GM18508 (cell line): ENCODE data around the gene IER3IP1.
"Not testable (repeated sequence)": the region's sequence is repeated elsewhere in the genome, so short reads cannot be mapped to it uniquely, and the experiment has no call there.

Source experiments
- ATAC-seq: cut with Tn5 transposase; IDR thresholded peaks from one replicate; pipeline ENCODE4 v1.9.1; 2021; ENCODE audit warnings: moderate number of reproducible peaks; ENCODE audit not compliant: insufficient read depth, unreplicated experiment

Gene IER3IP1, protein sequence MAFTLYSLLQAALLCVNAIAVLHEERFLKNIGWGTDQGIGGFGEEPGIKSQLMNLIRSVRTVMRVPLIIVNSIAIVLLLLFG

DNA sequence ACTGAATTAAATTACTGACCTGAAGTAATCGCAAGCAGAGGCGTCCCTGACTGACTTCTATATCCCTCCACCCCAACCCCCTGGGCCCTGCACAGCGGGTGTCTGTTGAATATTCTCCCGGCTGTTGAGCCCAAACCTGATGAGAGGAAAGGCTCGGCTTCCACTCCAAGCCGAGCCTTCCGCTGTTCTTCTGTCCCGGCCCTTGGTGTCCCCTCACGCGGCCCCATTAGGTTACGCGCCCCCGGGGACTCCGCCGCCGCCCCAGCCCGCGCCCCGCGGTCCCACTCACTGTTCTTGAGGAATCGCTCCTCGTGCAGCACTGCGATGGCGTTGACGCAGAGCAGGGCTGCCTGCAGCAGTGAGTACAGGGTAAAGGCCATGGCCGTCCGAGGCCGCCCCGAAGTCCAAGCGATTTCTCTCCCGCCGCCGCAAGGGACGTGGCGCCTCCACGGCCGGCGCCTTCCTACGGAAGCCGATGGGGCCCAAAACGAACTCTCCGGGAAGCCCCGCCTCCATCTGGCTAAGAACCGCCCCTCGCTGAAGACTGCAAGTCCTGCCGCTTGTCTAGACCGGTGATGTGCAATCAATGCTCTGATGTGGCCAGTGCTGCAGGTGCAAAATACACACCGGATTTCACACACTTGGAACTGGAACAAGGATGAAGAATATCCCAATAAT is at the start of gene IER3IP1:
Gene IER3IP1 (minus strand): TSS at position 467 of the 678 bp plus-strand sequence. CDS start 87 bp downstream, at position 380.
- ATAC-seq: no peak

DNA sequence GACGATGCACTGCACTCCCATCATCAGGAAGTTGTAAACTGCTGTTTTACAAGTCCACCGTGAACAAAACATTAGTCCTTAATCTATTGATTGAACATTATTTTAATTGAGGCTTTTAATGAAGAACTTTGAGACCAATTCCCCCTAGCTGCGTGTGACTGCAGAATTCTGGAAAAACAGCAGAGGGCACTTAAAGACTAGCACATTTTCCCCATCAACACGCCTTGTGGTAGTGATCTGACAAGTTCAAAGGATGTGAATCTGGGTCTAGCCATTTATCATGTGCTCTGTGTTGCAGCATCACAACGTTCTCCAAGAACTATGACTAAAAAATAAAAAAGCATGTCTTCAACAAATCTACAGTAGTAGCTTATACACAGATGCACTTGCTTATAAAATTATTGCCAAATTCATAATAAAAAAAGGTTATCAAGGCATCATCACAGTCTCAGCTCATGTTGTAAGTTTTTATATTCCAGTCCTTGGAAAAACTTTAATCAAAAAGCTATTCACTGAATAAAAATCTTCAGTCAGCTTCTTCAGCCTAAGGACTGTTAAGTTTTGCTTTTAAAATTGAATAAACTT is 39.5 kb upstream of the IER3IP1 start:
- no peak for ATAC-seq

DNA sequence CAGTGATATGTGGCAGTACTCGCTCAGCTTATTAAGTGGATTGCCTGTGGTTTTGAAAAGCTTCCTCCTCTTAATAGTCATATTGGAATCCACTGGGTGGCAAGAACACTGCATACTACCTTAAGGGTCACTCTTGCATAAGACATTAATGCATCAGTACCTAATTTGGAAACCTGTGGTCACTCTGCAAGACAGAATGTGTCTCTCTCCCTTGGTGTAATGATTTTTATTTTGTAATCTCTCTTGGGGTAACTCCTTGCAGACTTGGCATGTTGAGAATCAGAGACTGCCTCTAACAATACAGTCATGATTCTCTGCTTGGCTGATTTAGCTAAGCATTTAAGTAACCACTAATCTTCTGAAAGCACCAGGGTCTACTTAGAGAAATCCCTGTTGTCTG is 33.0 kb upstream of the IER3IP1 start:
- ATAC-seq: no peak

DNA sequence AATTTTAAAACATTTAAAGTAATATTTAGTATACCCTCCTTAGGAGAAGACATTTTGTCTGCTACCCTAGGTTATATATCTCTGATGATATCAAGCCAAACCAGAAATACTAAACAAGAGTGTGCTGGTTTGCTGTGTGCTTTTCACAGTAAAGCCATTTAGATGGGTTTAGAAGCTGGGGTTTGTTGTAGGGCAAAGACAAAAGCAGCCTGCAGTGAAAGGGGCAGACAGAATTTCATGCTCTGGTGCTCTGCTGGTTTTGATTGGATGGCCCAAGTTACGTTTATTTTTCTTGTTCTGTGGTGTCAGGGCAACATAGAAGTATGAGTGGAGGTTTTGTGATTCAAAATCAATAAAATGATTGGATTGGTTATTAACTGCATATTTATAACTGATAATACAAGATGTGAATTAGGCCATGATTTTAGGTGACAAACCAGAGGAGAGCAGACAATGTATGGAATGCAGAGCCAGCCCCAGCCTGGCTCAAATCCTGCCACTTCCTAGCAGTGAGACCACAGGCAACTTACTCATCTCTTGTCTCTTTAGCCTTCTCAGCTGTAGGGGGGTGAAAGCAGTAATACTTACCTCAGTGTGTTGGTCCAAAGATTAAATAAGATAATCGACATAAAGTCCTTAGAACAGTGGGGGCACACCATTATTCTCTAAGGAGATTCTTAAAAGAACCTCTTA is 30.9 kb upstream of the IER3IP1 start:
- no peak for ATAC-seq

DNA sequence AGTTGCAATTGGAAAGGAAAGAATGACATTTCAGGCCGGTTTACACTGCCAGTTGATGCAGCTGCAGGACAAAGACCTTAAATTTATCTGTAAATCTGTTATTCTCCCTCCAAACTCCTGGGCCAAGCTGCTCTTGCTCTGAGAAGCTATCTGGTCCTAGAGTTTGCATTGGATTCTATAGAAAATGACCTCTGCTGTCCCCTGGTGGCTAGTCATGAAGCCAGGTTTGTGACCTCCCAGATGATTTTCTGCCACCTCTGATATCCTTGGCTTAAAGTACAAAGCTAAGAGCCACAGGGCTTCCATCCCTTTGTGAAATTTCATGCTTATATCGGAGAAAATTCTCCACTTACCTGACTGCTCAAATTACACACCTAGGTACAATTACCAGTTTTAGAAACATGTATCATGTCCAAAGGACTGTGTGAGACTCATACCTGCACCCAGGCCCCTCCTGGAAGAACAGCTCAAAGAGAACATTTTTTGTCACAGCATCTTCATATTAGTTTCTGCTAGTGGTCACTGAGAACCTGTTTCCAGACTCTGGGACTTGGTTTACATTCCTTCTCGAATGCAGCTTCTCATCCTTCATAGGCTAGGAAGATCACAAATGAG is 28.9 kb upstream of the IER3IP1 start:
- no peak for ATAC-seq

DNA sequence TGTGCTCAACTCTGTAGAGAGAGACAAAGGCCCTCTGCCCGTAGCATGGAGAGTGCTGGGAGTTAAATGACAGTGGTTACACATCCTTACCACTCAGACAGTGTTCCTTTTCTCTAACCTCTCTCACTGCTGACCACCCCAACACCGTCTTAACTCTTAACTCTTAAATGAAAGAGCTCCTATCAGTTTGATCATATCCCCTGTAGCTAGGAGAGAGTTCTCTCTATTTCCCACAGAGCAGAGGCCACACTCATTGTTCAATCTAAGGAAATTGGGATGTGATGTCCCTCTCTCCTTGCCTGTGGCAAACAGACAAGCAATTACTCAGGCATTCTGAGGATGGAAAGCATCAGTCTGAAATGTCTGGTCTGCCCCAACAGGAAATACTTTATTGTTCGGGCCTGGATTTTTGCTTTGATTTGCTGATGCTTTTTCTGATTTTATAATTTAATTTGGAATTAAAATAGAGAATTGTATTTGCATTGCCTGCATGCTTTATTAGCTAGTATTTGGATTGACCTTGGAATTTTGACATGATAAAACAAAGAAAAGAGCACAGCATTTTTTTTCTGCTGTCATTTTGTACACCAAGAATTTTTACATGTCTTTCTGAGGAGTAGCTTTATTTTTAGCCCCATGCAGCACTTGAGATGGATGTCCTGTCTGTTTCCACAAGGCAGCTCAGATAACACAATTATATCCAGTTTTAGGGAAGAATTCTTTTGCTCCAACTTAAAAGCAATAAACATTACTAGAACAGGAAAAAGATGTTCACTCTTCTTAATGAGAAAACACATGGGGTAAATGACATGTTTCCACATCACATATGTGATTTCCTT is 27.7 kb upstream of the IER3IP1 start:
- ATAC-seq: no peak

DNA sequence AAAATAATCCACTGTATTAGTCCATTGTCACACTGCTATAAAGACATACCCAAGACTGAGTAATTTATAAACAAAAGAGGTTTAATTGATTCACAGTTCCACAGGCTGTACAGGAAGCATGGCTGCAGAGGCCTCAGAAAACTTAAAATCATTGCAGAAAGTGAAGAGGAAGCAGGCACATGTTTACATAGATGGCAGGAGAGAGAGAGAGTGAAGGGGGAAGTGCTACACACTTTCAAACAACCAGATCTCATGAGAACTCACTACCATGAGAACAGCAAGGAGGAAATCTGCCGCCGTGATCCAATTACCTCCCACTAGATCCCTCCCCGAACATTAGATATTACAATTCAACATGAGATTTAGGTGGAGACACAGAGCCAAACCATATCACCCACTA is 19.8 kb upstream of the IER3IP1 start:
- ATAC-seq: not testable (repeated sequence)

DNA sequence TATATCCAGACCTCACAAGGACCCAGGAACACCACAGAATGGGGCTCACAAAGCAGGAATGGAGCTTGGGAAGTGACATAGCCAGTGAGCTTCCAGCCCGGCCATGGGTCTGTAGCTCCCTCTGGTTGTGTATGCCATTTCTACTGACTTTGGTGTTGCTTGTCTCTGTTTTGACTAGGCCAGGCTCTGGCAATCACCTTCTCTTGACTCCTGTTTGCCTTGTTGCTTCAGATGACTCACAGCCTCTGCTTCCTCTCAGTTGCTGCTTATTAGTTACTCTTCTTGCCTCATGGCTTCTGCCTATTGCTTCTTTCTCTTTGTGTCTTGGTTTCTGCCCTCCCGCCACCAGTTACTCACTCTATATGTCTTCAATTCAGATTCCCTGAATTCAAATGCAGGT is 15.8 kb upstream of the IER3IP1 start:
- no peak for ATAC-seq

DNA sequence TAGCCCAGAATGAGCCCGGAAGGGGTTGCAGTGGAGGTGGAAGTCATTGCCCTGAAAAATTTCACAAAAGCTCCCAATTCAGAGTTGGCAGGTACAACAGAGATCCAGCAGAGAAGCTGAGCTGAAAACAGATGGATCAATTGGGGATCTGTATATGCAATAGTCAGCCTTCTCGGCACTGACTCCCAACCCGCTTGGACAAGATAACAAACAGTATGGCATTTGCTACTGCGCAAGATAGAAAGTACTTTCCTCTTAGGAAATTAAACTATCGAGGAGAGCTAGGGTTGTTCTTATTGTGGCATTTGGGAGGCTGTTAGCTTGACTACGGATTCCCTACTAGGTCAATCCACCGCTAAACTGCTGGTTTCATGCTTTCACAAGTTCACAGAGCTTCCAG is 11.6 kb upstream of the IER3IP1 start:
- ATAC-seq: no peak

DNA sequence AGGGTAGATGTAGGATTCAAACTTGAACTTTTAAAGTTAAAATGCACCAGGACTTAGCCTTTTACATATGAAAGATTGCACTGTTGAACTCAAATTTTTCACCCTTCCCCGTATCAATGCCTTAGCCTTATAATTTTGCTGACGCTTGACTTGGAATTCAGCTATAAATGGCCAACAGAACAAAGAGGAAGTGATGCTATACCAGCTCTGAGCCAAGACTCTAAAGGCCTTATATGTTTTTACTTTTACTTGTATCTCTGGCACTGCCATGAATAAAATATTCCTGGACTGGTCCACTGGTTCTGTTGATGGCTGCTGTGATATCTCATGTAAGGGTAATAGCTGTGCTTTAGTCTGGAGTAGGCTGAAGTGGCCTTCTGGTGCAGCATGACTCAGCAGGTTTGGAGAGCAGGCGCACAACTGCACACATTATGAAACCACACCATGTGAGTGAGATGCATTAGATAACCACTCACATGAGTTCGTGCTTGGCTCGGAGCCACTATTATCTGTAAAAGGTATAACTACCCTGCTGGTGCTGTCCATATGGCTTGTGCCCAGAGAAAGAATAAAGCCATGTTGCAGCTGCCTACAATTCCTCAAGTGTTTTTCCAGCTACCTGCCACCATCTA is 8.4 kb upstream of the IER3IP1 start:
- no peak for ATAC-seq

DNA sequence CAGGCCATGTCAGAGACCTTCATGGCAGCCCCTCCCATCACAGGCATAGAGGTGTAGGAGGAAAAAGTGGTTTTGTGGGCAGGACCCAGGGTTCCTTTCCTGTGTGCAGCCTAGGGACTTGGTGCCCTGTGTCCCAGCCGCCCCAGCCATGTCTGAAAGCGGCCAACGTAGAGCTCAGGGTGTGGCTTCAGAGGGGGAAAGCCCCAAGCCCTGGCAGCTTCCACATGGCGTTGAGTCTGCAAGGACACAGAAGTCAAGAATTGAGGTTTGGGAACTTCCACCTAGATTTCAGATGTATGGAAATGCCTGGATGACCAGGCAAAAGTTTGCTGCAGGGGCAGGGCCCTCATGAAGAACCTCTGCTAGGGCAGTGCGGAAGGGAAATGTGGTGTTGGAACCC is 6.0 kb upstream of the IER3IP1 start:
- not testable (repeated sequence) for ATAC-seq

DNA sequence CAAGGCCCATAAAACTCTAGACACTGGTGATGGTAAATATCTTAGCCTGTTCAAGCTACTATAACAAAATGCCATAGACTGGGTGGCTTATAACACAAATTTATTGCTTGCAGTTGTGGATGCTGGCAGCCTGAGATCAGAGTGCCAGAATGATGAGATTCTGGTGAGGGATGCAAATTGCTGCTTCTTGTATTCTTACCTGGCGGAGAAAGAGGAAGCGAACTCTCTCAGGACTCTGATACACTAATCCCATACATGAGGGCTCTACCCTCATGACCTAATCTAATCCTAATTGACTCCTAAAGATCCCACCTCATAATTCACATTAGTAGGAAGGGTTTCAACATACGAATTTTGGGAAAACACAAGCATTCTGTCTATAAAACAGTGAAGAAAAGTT is 4.6 kb upstream of the IER3IP1 start:
- ATAC-seq: no peak

DNA sequence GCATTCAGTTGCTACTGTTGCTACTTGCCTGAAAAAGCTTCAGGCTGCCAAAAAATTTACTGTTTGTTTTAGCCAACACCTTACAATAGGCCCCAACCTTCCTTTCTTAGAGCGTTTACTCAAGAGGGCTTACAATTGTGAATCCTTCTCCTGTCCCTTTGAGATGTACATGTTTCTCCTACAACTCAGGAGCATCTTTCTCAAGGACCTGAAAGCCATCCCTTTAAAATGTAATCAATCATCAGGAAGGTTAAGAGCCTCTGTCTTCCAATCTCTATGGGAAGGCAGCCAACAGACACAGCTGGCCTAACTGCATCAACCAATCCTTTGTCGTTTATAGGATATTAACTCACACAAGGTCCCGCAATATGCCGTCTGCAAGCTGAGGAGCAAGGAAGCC is 3.4 kb upstream of the IER3IP1 start:
- ATAC-seq: no peak

DNA sequence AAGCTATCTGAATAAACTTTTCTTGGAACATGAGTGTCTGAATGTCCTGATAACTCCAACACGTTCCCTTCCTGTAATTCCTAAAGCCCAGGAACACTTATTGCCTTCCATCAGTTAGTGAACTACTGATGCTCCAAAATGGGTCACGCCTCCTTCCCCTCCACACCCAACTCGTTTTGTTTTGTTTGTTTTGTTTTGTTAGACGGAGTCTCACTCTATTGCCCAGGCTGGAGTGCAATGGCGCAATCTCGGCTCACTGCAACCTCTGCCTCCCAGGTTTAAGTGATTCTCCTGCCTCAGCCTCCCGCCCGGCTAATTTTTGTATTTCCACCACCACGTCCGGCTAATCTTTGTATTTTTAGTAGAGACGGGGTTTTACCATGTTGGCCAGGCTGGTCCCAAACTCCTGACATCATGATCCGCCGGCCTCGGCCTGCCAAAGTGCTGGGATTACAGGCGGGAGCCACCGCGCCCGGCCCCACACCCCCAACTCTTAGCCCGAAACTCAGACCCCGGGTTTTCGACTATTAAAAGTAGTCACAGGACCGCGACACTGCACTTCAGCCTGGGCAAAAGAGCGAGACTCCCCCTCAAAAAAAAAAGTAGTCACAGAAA is 774 bp downstream of the IER3IP1 start:
- no peak for ATAC-seq

DNA sequence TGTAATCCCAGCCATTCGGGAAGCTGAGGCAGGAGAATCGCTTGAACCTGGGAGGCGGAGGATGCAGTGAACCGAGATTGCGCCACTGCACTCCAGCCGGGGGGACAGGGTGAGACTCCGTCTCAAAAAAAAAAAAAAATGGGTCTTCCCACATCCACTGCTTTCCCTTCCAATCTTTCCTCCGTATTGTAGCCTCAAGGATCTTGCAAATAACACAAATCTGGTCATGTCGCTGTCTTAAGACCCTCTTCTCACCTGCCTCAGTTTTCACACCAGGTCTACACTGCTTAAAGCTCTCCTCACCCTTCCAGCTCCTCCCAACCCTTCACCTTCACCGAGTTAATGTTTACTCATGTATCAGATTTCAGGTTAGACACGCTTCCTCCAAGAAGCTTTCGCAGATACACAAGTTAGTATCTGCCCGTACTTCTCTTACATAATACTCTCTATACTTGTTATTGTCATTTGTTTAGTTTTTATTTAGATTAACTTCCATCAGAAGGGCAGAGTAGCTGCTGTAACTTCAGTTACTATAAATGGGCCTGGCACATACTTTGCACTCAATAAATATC is 1.5 kb downstream of the IER3IP1 start:
- no peak for ATAC-seq

DNA sequence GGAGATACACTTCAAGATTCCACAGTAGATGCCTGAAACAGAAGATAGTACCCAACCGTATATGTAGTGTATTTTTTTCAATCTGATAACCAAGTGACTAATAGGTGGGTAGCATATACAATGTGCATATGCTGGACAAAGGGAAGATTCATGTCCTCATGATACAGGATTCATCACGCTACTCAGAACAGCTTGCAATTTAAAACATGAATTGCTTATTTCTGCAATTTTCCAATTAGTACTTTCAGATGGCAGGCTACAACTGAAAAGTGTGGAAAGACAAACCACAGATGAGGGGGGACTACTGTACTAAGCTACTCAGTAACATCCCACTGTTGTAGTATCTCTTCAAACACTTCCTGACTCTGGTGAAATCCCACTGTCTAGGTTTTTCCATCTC is 3.7 kb downstream of the IER3IP1 start:
- ATAC-seq: no peak

DNA sequence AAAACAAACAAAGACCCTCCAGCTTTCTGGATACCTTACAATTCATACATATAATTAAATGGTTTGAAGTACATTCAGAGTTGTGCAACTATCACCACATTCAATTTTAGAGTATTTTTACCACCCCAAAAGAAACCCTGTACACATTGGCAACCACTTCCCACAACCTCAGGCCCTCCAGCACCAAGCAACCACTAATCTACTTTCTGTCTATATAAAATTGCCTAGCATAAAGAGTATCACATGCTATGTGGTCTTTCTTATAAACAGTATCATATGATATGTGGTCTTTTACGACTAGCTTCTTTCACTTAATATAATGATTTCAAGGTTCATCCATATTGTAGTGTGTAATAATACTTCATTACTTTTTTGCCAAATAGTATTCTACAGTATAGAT is 7.3 kb downstream of the IER3IP1 start:
- ATAC-seq: no peak

DNA sequence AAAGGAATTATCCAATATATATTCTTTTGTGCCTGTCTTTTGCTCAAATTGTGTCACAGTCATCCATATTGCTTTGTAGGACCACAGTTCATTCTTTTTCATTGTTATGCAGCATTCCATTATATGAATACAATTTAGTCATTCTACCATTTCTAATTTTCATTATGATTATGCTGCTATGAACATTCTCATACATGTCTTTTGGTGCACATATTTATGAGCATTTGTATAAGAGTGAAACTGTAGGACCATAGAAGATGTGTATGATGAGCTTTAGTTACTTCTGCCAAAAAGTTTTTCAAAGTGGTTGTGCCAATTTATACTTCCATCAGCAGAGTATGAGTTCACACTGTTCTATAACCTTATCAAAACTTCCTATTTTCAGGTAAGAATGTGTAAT is 7.7 kb downstream of the IER3IP1 start:
- ATAC-seq: no peak

DNA sequence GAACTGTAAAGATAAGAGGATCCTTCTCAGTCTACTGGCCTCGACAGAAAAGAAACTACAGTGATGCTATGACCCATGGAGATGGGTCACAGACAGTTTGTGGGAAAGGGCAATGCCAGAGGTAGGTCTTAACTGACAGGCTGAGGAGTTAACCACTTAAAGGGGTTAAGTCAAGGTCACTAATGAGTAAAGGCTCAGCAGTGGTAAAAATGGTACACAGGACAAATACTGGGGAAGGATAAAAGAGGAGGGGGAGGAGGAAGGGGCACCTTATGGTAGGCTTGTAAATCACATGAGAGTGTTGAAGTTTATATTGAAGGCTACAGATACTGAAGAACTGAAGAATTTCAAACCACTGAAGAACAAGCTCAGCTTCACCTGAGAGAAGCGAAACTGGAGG is 9.9 kb downstream of the IER3IP1 start:
- ATAC-seq: no peak
